GM12874 (cell line): ENCODE data around the gene BCAS3.

Experiments used
- TF ChIP-seq, protein P1 (sequence below): IDR thresholded peaks from 2 replicates; pipeline ENCODE4 v1.5.1; 2011; ENCODE audit warnings: low read depth, mild to moderate bottlenecking, control low read depth, low read length, moderate library complexity; ENCODE audit not compliant: insufficient read depth

BCAS3 gene

GRCh38 chr17:60752873-60753577 lies 75.4 kb downstream of the BCAS3 start:
- TF ChIP-seq, protein P1, sequence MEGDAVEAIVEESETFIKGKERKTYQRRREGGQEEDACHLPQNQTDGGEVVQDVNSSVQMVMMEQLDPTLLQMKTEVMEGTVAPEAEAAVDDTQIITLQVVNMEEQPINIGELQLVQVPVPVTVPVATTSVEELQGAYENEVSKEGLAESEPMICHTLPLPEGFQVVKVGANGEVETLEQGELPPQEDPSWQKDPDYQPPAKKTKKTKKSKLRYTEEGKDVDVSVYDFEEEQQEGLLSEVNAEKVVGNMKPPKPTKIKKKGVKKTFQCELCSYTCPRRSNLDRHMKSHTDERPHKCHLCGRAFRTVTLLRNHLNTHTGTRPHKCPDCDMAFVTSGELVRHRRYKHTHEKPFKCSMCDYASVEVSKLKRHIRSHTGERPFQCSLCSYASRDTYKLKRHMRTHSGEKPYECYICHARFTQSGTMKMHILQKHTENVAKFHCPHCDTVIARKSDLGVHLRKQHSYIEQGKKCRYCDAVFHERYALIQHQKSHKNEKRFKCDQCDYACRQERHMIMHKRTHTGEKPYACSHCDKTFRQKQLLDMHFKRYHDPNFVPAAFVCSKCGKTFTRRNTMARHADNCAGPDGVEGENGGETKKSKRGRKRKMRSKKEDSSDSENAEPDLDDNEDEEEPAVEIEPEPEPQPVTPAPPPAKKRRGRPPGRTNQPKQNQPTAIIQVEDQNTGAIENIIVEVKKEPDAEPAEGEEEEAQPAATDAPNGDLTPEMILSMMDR = no peak

DNA sequence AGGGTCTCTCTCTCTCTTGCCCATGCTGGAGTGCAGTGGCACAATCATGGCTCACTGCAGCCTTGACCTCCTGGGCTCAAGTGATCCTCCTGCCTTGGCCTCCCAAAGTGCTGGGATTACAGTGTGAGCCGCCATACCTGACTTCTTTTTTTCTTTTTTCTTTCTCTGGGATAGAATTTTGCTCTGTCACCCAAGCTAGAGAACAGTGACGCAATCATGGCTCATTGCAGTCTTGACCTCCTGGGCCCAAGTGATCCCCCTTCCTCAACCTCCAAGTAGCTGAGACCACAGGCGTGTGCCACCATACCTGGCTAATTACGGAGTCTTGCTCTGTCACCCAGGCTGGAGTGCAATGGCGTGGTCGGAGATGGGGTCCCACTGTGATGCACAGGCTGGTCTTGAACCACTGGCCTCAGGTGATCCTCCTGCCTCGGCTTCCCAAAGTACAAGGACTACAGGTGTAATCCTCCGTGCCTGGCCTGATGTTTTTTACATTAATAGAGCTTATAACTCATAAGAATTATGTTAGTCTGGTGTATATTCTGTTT lies 76.5 kb downstream of the BCAS3 start:
- TF ChIP-seq, protein P1 = no peak

GRCh38 chr17:60757437-60757836 lies 79.8 kb downstream of the BCAS3 start:
- TF ChIP-seq, protein P1 = no peak

DNA sequence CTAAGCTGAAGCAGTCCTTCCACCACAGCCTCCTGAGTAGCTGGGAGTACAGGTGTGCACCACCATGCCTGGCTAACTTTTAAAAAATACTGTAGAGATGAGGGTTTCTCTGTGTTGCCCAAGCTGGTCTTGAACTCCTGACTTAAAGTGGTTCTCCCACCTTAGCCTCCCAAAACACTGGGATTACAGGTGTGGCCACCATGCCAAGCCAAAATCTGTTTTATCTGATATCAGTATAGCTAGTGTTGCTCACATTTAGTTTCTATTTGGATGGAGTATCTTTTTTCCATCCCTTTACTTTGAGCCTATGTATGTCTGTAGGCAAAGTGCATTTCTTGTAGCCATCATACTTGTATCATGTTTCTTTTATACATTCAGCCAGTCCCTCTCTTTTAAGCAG lies 82.1 kb downstream of the BCAS3 start:
- TF ChIP-seq, protein P1 = no peak

DNA sequence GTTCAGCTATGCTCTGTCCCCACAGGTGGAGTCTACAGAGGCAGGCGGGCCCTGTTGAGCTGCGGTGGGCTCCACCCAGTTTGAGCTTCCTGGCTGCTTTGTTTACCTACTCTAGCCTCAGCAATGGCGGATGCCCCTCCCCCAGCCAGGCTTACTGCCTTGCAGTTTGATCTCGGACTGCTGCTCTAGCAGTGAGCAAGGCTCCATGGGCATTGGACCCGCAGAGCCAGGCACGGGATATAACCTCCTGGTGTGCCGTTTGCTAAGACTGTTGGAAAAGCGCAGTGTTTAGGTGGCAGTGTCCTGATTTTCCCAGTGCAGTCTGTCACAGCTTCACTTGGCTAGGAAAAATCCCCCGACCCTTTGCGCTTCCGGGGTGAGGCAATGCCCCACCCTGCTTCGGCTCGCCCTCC lies 89.1 kb downstream of the BCAS3 start:
- TF ChIP-seq, protein P1 = no peak

DNA sequence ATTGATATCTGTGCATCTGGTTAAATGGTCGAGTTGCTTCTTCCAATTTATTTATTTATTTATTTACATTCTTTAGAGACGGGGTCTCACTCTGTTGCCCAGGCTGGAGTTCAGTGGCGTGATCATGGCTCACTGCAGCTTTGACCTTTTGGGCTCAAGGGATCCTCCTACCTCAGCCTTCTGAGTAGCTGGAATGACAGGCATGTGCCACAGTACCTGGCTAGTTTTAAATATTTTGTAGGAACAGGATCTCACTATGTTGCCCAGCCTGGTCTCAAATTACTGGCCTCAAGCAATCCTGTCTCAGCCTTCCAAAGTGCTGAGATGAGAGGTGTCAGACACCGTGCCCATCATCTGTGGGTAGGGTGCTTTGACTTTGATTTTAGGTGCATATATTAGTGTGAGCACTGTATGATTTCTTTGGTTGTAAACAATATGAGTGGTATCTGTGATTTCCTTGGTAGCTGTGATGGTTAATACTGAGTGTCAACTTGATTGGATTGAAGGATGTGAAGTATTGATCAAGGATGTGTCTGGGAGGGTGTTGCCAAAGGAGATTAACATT lies 90.2 kb downstream of the BCAS3 start:
- TF ChIP-seq, protein P1 = no peak

- TF ChIP-seq, protein P1 = no peak
Measured at GRCh38 chr17:60769327-60769726, 91.7 kb downstream of the BCAS3 start.
